ENCODE data around the gene PDSS2. TPM values are rescaled to one million over a fixed set of nuclear protein-coding genes. Genes with fewer than 3 reads are reported as not detected.

Gene PDSS2
- polyA plus RNA-seq, 1 donor (not counting 4 experiments of a cell fraction or from before 2014, with no cell fraction given), result 12.5 TPM

DNA sequence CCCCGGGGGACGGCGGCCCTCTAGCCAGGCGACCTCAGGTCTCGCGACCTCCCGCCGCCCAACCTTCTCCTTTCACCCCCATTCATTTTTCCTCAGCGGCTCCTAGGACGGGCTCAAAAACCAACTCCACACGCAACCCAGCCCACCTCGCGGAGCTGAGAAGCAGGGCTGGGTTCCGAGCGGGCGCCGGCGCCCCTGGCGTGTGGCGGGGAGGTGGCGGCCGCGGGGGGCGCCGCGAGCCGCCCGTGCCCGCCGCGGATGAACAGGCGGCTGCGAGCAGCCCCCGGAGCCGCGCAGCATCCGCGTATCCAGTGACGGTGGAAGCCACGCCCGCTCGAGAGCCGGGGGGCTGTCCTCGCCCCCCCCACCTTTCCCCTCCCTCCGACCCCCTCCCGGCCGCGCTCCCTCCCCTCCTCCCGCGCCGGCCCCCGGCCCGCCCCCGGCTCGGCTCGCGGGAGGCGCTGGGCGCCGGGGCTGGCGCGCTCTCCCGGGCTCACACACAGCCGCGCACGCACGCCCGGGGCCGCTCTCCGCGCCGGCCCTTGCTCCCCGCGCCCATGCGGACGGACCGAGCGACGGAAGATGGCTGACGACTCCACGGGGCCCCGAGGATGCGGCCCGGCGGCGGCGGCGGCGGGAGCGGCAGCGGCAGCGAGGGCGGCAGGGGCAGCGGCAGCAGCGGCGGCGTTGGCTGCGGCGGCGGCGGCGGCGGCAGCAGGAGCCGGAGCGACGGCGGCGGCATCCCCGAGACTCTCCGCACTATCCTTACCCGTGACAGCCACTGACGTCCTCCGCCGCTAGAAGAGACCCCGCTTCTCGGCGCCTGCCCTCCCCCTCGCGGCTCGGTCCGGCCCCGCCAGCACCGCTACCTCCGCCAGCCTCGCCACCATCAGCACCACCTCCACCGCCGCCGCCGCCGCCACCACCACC, 30.5 kb upstream of the PDSS2 start, which contains the start of gene SOBP:
Gene SOBP (plus strand): TSS at position 482 of the 930 bp plus-strand sequence. CDS start 500 bp downstream, outside the sequence.
- Histone ChIP-seq H4K20me1 (ENCODE audit: control insufficient read depth, extremely low read depth, insufficient read depth, low read length) (no peaks in the 10 kb centered on the region), H3K9ac (ENCODE audit: control insufficient read depth, extremely low read depth, insufficient read depth, low read length) (no peak within 1 kb of the TSS), H3K4me1 (ENCODE audit: control insufficient read depth, extremely low read depth, insufficient read depth, low read length) (peaks cover 7% of the 10 kb centered on the region), H2AFZ (ENCODE audit: control insufficient read depth, low read length) (peak within 1 kb of the TSS; percentile 76), H3K4me2 (ENCODE audit: control insufficient read depth, extremely low read depth, insufficient read depth, low read depth, low read length) (peak within 1 kb of the TSS; percentile 90), H3K27ac (ENCODE audit: control insufficient read depth, insufficient read depth, low read length) (no peak within 1 kb of the TSS), H3K27me3 (ENCODE audit: control insufficient read depth, extremely low read depth, insufficient read depth, low read length) (peaks cover 76% of the 10 kb centered on the region), H3K36me3 (ENCODE audit: control insufficient read depth in 2 of 2, extremely low read depth in 1 of 2, insufficient read depth in 2 of 2, low read length in 2 of 2) (no peaks in the 10 kb centered on the region), H3K9me3 (ENCODE audit: control insufficient read depth, low read depth, low read length) (no peaks in the 10 kb centered on the region), H3K79me2 (ENCODE audit: control insufficient read depth, insufficient read depth, low read length) (no peaks in the 10 kb centered on the region), H3K4me3 (ENCODE audit: control insufficient read depth in 2 of 3, extremely low read depth in 1 of 3, insufficient read depth in 2 of 3, low read depth in 1 of 3, low read length in 3 of 3) (peak within 1 kb of the TSS; percentile 13 to 72 (median 69)), H3K9me1 (ENCODE audit: control insufficient read depth, extremely low read depth, insufficient read depth, low read length) (no peaks in the 10 kb centered on the region)
- no peak for TF ChIP-seq EZH2 (IDR thresholded peaks at IDR 0.05; ENCODE audit: low read length)
- TF ChIP-seq, protein P1, sequence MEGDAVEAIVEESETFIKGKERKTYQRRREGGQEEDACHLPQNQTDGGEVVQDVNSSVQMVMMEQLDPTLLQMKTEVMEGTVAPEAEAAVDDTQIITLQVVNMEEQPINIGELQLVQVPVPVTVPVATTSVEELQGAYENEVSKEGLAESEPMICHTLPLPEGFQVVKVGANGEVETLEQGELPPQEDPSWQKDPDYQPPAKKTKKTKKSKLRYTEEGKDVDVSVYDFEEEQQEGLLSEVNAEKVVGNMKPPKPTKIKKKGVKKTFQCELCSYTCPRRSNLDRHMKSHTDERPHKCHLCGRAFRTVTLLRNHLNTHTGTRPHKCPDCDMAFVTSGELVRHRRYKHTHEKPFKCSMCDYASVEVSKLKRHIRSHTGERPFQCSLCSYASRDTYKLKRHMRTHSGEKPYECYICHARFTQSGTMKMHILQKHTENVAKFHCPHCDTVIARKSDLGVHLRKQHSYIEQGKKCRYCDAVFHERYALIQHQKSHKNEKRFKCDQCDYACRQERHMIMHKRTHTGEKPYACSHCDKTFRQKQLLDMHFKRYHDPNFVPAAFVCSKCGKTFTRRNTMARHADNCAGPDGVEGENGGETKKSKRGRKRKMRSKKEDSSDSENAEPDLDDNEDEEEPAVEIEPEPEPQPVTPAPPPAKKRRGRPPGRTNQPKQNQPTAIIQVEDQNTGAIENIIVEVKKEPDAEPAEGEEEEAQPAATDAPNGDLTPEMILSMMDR (optimal IDR thresholded peaks at IDR 0.05 in 1 of 3, IDR thresholded peaks at IDR 0.05 in 1 of 3, conservative IDR thresholded peaks at IDR 0.05 in 1 of 3; ENCODE audit: extremely low read depth in 1 of 3, insufficient read depth in 2 of 3, low read length in 3 of 3), result no peak
- FAIRE-seq (no peak), DNase-seq (ENCODE audit: low read depth, low spot score) (no peak)
- dilution Hi-C loops (cut with MboI; ENCODE audit: extremely low pct_ligation_motif_present, low sequenced_read_pairs), result no loop called here

DNA sequence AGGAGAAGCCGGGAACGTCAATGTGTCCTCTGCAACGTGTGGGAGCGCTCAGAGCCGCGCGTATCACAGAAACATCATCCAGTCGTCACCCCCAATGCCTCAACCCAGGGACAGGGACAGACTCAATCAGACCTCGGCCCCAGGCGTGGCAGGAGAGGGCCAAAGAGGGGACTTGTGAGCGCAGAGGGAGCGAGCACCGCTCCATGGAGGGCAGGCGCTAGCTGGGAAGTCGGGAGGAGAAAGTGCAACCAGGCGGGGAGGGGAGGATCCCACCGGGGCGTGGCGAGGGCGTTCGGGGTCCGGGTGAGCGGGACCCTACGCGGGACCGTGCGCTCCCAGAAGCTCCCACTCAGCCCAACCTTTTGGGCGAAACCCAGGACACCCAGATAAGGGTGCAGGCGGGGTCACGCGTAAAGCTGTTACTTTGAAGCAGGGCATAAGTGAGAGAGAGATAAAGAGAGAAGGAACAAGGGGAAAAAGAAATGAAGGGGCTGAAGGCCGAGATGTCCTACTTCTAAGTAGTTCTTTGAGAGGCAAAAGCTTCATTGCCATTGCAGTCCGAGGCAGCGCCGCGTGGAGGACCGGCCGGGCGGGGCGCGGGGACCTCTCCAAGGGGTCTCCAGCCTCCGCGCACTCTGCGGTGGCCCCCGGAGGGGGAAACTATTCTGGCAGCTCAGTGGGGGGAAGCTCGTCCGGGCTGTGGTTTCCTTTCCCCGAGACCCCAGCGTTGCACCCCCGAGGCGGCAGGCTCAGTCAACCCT, 29.7 kb upstream of the PDSS2 start:
- Histone ChIP-seq H4K20me1 (ENCODE audit: control insufficient read depth, extremely low read depth, insufficient read depth, low read length) (no peaks in the 10 kb centered on the region), H3K27ac (ENCODE audit: control insufficient read depth, insufficient read depth, low read length) (no peak overlapping the region), H3K4me2 (ENCODE audit: control insufficient read depth, extremely low read depth, insufficient read depth, low read depth, low read length) (peak overlapping the region; percentile 90), H2AFZ (ENCODE audit: control insufficient read depth, low read length) (peak overlapping the region; percentile 76), H3K36me3 (ENCODE audit: control insufficient read depth in 2 of 2, extremely low read depth in 1 of 2, insufficient read depth in 2 of 2, low read length in 2 of 2) (no peaks in the 10 kb centered on the region), H3K9ac (ENCODE audit: control insufficient read depth, extremely low read depth, insufficient read depth, low read length) (no peak overlapping the region), H3K79me2 (ENCODE audit: control insufficient read depth, insufficient read depth, low read length) (no peaks in the 10 kb centered on the region), H3K9me3 (ENCODE audit: control insufficient read depth, low read depth, low read length) (no peaks in the 10 kb centered on the region), H3K9me1 (ENCODE audit: control insufficient read depth, extremely low read depth, insufficient read depth, low read length) (no peaks in the 10 kb centered on the region), H3K27me3 (ENCODE audit: control insufficient read depth, extremely low read depth, insufficient read depth, low read length) (peaks cover 77% of the 10 kb centered on the region), H3K4me1 (ENCODE audit: control insufficient read depth, extremely low read depth, insufficient read depth, low read length) (peaks cover 7% of the 10 kb centered on the region), H3K4me3 (ENCODE audit: control insufficient read depth in 2 of 3, extremely low read depth in 1 of 3, insufficient read depth in 2 of 3, low read depth in 1 of 3, low read length in 3 of 3) (peak overlapping the region; percentile 4 to 62 (median 55))
- TF ChIP-seq, protein P1 (optimal IDR thresholded peaks at IDR 0.05 in 1 of 3, IDR thresholded peaks at IDR 0.05 in 1 of 3, conservative IDR thresholded peaks at IDR 0.05 in 1 of 3; ENCODE audit: extremely low read depth in 1 of 3, insufficient read depth in 2 of 3, low read length in 3 of 3), result no peak
- peak; percentile 97 for TF ChIP-seq EZH2 (IDR thresholded peaks at IDR 0.05; ENCODE audit: low read length)
- dilution Hi-C loops (cut with MboI; ENCODE audit: extremely low pct_ligation_motif_present, low sequenced_read_pairs), result no loop called here
- FAIRE-seq (no peak), DNase-seq (ENCODE audit: low read depth, low spot score) (no peak)

Measured in keratinocyte (primary cell).